ENCODE data around the gene H2BK1.

Gene H2BK1

DNA sequence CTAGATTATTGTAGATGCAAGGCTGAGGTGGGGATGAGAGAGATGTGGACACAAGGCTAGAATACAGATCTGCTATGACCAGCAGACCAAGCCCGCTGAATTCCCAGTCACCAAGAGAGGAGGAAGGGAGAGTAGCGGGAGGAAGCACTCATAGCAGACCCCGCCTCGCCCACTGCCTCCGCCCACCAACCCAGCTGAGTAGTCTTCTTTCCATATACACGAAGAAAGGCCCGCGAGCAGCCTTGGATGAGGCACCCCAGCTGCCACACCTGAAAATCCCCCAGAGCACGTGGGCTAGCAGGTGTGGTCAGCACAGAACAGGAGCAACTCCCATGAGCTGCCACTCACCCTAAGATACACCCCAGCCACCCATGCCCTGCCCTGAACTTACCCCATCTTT is 7.9 kb upstream of the H2BK1 start:
- no peak for TF ChIP-seq ZFX (IDR thresholded peaks at IDR 0.05; ENCODE audit: borderline replicate concordance)
- no peak overlapping the region for H3K27ac ChIP-seq

DNA sequence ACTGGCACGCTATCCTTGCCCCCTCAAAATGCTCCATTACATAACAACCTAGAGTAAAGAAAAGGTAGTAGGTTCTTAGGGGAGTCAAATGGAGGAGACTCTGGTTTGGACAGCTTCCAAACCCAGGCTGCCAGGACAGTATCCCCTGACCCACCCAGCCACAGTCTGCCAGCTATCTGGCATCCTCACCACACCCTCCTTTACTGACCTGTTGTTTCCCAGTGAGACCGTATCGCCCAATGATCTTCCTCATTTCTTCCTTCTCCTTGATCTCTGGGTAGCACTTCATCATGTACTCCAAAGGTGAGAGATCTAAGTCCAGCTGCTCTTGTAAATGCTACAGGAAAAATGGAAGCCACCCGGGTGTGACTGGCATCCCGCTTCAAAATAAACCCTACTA is 5.1 kb upstream of the H2BK1 start:
- H3K27ac ChIP-seq = no peak overlapping the region
- TF ChIP-seq, protein P1, sequence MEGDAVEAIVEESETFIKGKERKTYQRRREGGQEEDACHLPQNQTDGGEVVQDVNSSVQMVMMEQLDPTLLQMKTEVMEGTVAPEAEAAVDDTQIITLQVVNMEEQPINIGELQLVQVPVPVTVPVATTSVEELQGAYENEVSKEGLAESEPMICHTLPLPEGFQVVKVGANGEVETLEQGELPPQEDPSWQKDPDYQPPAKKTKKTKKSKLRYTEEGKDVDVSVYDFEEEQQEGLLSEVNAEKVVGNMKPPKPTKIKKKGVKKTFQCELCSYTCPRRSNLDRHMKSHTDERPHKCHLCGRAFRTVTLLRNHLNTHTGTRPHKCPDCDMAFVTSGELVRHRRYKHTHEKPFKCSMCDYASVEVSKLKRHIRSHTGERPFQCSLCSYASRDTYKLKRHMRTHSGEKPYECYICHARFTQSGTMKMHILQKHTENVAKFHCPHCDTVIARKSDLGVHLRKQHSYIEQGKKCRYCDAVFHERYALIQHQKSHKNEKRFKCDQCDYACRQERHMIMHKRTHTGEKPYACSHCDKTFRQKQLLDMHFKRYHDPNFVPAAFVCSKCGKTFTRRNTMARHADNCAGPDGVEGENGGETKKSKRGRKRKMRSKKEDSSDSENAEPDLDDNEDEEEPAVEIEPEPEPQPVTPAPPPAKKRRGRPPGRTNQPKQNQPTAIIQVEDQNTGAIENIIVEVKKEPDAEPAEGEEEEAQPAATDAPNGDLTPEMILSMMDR (IDR thresholded peaks at IDR 0.05) = no peak
- TF ChIP-seq ZFX (IDR thresholded peaks at IDR 0.05; ENCODE audit: borderline replicate concordance) = no peak

DNA sequence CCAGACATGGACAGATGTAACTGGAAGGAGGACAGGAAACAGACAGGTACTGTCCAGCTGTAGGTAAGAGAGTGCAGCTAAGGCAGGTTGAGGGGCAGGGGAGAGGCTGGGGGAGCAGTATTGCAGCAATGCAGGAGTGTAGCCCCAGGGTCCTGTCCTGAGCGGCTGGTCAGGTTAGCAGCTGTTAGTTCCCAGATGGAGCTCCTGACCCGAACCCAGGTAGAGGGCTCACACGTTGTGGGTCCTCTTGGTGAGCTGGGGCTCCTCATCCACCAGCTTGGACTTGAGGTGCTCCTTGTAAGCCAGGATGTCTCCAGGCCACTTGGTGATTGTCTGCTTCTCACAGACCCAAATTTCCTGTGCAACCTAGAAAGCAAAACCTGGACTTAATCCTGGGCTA is 3.5 kb upstream of the H2BK1 start:
- H3K27ac ChIP-seq = no peak overlapping the region
- TF ChIP-seq, protein P1 (IDR thresholded peaks at IDR 0.05) = no peak
- no peak for TF ChIP-seq ZFX (IDR thresholded peaks at IDR 0.05; ENCODE audit: borderline replicate concordance)

DNA sequence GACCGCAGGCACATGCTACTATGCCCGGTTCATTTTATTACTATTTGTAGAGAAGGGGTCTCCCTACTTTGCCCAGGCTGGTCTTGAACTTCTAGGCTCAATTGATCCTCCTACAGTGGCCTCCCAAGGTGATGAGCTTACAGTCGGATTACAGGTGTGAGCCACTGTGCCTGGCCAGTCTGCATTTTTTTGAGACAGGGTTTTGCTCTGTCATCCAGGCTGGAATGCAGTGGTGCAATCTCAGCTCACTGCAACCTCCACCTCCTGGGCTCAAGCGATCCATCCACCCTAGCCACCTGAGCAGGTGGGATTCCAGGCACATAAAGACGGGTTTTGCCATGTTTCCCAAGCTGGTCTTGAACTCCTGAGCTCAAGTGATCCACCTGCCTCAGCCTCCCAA is 2.3 kb upstream of the H2BK1 start:
- H3K27ac ChIP-seq = no peak overlapping the region
- TF ChIP-seq, protein P1 (IDR thresholded peaks at IDR 0.05) = no peak
- TF ChIP-seq ZFX (IDR thresholded peaks at IDR 0.05; ENCODE audit: borderline replicate concordance) = no peak

DNA sequence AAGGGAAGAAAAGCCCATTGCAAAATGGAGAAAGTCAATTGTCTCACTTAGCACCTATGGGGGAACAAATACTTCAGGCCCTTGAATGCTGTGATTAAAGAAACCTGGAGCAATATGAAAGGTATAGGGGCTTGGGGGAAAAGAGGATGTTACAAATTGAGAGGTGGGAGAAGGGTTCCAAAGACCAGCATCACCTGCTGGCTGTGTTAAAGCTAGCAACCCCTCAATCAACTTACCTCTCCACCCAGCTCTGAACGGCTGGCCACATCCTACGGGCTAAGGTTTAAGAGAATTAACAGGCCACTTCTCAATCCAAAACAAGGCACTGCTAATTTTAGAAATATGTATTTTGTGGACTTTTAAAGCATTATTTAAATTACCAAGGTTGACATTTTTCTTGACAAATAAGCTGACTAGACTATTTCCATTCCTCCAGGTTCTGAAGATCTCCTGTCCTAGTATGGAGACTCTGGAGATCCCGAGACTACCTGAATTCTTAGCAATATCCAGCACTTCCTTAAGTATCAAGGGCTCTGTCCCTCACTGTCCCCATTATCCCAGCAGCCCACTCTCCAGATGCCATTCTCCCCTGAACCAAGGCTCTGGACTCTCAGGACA is 976 bp upstream of the H2BK1 start:
- TF ChIP-seq, protein P1 (IDR thresholded peaks at IDR 0.05) = no peak
- no peak for TF ChIP-seq ZFX (IDR thresholded peaks at IDR 0.05; ENCODE audit: borderline replicate concordance)
- no peak overlapping the region for H3K27ac ChIP-seq

DNA sequence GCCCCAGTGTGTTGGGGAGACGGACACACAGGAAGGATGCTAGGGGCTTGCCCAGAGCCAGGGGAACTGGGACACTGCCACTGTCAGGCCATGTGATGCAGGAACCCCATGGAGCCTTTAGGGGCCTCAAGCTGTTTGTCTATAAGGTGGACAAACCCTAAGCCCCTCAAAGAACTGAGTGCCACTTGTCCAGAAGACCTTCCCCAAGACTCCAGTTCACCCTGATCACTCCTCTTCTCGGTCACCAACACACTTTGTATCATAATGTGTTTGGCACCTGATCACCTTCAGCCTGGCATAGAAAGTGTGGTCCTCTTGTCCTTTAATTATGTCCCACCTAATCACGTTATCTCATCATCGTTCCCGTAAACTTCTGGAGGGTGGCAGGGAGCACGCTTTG is 700 bp downstream of the H2BK1 start:
- no peak for TF ChIP-seq ZFX (IDR thresholded peaks at IDR 0.05; ENCODE audit: borderline replicate concordance)
- TF ChIP-seq, protein P1 (IDR thresholded peaks at IDR 0.05) = no peak
- H3K27ac ChIP-seq = no peak overlapping the region

DNA sequence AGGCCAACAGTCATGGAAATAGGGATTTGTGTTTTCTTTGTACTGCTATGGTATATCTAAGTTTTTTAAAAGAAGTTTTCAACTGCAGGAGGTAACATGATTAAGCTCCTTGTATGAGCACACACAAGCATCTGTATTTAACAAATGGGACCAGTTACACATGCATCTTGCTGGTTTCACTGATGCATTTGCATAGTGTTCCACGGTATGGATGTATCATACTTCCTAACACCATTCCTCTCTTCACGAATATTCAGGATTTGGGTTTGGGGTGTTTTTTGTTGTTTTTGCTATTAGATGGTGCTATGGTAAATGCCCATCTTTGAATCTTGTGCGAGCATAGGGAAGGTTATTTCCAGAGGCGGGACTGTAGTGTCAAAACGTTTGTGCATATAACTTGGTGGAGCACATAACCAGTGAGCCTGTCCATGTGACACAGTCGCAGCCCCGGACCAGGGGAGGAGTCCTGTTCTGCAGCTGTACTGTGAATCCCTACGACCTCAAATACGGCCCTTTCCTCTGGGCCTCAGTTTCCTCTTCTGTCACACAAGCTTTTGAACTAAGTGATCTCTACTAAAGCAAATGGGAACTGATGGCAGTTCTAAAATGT is 1.9 kb downstream of the H2BK1 start:
- H3K27ac ChIP-seq = no peak overlapping the region
- TF ChIP-seq, protein P1 (IDR thresholded peaks at IDR 0.05) = no peak
- TF ChIP-seq ZFX (IDR thresholded peaks at IDR 0.05; ENCODE audit: borderline replicate concordance) = no peak

Data from 22Rv1 (cell line).